Activated gamma-delta T cell treated with anti-CD3 and anti-CD28 coated beads, Interleukin-2, amount 50 U/mL, for 16 hours (primary cell): ENCODE results near the gene HMGCR.

Experiments used
- DNase-seq: peaks from one replicate; pipeline ENCODE4 v3.0.0-alpha.2; 2020; ENCODE audit warnings: low read depth

HMGCR gene

GRCh38 chr5:75340714-75341478 is 3.9 kb downstream of the HMGCR start:
- DNase-seq: no peak

- DNase-seq: no peak
Measured at GRCh38 chr5:75341934-75342333, 4.9 kb downstream of the HMGCR start.

GRCh38 chr5:75342836-75343235 is 5.8 kb downstream of the HMGCR start:
- DNase-seq: no peak

GRCh38 chr5:75348241-75348640 is 11.2 kb downstream of the HMGCR start:
- DNase-seq: no peak

GRCh38 chr5:75349663-75350062 is 12.6 kb downstream of the HMGCR start:
- no peak for DNase-seq

GRCh38 chr5:75351139-75351926 is 14.3 kb downstream of the HMGCR start:
- no peak for DNase-seq

- DNase-seq: no peak
Measured at GRCh38 chr5:75355236-75355635, 18.2 kb downstream of the HMGCR start.

- no peak for DNase-seq
Measured at GRCh38 chr5:75356719-75357118, 19.7 kb downstream of the HMGCR start.

- DNase-seq: no peak
Measured at GRCh38 chr5:75358117-75358516, 21.1 kb downstream of the HMGCR start.

GRCh38 chr5:75361310-75361709 is 24.3 kb downstream of the HMGCR start:
- DNase-seq: no peak

GRCh38 chr5:75362474-75362975 is 25.5 kb downstream of the HMGCR start:
- DNase-seq: no peak

GRCh38 chr5:75363111-75363510 is 26.1 kb downstream of the HMGCR start:
- no peak for DNase-seq

GRCh38 chr5:75363726-75364495 is 26.9 kb downstream of the HMGCR start:
- no peak for DNase-seq

GRCh38 chr5:75364571-75365280 is 27.7 kb downstream of the HMGCR start:
- DNase-seq: no peak

- no peak for DNase-seq
Measured at GRCh38 chr5:75365740-75366139, 28.7 kb downstream of the HMGCR start.

- DNase-seq: no peak
Measured at GRCh38 chr5:75366787-75367186, 29.8 kb downstream of the HMGCR start.

GRCh38 chr5:75367401-75367800 is 30.4 kb downstream of the HMGCR start:
- no peak for DNase-seq

GRCh38 chr5:75368391-75368790 is 31.4 kb downstream of the HMGCR start:
- DNase-seq: no peak

- DNase-seq: no peak
Measured at GRCh38 chr5:75373862-75374261, 36.8 kb downstream of the HMGCR start.

- no peak for DNase-seq
Measured at GRCh38 chr5:75374394-75374814, 37.4 kb downstream of the HMGCR start.

- DNase-seq: no peak
Measured at GRCh38 chr5:75375414-75375813, 38.4 kb downstream of the HMGCR start.

- DNase-seq: no peak
Measured at GRCh38 chr5:75380099-75380498, 43.1 kb downstream of the HMGCR start.
